Epithelial cell of esophagus (primary cell): ENCODE results near the gene GLRX3.

ENCODE experiments used
- DNase-seq: peaks from one replicate; pipeline ENCODE4 v3.0.0; 2010; ENCODE audit warnings: low read depth
- H3K4me3 ChIP-seq: 2 replicates; pipeline ENCODE4 v1.5.1; 2011; ENCODE audit warnings: mild to moderate bottlenecking, low read length, control low read depth
- CTCF ChIP-seq: IDR thresholded peaks from 2 replicates; pipeline ENCODE4 v1.5.1; 2011; ENCODE audit warnings: low read depth, mild to moderate bottlenecking, low read length, control low read depth, inconsistent platforms; ENCODE audit not compliant: insufficient read depth; ENCODE audit errors: missing control alignments

GLRX3 gene

GRCh38 chr10:130224228-130224627 is 88.0 kb downstream of the GLRX3 start:
- no peak for DNase-seq
- no peak for TF ChIP-seq CTCF
- H3K4me3 ChIP-seq = no peak overlapping the region

DNA sequence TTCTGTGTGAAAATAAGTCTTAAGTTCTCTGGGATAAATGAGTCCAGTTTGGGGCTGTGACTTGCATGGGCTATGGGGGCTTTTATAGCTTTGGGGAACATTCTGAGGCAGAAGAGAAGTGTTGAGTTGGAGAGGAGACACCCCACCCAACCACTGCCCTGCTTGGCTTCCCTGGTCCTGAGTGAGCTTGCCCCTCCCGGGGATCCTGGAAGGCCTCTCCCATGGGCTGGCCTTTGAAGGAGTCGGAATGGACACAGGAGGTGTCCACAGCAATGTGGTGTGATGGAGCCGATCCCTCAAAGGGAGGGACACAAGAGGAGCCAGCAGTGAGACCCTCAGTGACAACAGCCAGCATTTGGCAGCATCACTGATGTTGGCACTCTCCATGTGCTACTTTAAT is 89.8 kb downstream of the GLRX3 start:
- TF ChIP-seq CTCF = no peak
- no peak overlapping the region for H3K4me3 ChIP-seq
- DNase-seq = no peak

DNA sequence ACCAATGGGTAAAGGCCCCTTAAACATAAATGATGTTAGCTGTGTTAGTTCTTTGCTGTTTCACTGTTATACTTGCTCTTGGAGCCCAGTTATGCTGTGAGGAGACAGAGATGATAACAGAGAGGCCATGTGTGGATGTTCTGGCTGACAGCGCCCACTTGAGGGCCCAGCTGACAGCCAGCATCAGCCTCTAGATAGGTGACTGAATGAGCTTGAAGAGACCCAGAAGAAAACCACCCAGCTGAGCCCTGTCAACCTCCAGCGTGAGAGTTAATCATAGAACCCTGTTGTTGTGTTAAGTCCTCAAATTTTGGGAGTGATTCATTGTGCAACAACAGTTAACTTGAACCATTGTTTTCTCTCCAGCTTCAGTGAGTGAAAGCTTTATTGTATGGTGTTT is 91.7 kb downstream of the GLRX3 start:
- no peak overlapping the region for H3K4me3 ChIP-seq
- no peak for DNase-seq
- no peak for TF ChIP-seq CTCF
